ENCODE results near the gene HTR6.

HTR6 gene

DNA sequence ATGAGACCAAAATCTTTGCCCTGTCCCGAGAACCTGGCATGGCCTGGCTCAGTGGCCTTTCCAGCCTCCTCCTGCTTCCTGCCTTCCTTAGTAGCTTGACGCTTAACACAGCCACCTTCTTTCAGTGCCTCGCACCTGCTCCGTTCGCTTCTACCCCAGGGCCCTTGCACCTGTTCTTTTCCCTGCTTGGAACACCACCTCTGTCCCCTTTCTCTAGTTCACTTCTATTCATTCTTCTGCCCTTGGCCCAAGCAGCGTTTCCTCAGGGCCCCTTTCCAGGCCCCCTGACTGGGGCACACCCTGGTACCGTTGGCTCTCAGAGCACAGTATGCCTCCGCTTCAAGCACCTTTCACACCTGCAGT, 9.0 kb upstream of the HTR6 start:
- in situ Hi-C loops (cut with MboI; ENCODE audit: low sequenced_read_pairs), result loop anchor here (25.0 kb wide), 1 partner anchor 768 kb away; no protein-coding TSS in a partner anchor

DNA sequence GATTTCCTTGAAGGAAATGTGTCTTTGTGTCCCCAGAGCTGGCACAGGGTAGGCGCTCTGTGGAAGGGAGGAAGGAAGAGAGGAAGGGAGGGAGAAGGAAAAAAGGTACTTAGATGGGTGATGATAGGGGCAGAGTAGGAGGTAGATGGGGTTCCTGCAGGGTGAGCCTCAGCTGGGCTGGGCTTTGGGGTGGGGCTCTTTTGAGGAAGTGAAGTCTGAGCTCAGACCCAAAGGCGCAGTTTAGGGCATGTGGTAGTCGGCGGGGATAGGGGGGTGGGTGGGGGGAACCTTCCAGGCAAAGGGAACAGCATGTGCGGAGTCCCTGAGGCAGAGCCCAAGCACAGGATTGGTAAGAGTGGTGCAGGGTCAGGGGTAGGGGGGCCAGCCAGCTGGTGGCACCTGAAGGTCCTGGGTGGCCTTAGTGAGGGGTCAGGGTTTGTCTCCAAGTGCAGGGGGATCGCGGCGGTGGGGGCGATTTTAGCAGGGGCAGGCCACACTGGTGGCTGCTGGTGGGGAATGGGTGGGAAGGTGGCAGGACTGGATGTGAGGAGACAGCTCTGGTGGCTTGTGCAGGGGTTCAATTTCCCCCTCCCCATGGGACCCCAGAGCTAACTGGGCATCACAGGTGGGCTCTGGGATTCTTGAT, 8.4 kb upstream of the HTR6 start:
- in situ Hi-C loops (cut with MboI; ENCODE audit: low sequenced_read_pairs), result loop anchor here (25.0 kb wide), 1 partner anchor 769 kb away; no protein-coding TSS in a partner anchor

DNA sequence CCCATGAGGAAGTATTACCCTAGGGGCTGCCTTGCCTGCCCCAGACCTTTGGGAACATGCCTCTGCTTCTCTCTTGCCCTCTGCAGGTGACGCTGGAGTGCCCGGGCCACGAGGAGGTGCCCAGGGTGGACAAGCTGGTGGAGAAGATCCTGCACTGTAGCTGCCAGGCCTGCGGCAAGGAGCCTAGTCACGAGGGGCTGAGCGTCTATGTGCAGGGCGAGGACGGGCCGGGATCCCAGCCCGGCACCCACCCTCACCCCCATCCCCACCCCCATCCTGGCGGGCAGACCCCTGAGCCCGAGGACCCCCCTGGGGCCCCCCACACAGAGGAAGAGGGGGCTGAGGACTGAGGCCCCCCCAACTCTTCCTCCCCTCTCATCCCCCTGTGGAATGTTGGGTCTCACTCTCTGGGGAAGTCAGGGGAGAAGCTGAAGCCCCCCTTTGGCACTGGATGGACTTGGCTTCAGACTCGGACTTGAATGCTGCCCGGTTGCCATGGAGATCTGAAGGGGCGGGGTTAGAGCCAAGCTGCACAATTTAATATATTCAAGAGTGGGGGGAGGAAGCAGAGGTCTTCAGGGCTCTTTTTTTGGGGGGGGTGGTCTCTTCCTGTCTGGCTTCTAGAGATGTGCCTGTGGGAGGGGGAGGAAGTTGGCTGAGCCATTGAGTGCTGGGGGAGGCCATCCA, 7.8 kb upstream of the HTR6 start:
- in situ Hi-C loops (cut with MboI; ENCODE audit: low sequenced_read_pairs), result loop anchor here (25.0 kb wide), 1 partner anchor 770 kb away; no protein-coding TSS in a partner anchor

GRCh38 chr1:19657511-19657910, 7.2 kb upstream of the HTR6 start:
- in situ Hi-C loops (cut with MboI; ENCODE audit: low sequenced_read_pairs), result loop anchor here (25.0 kb wide), 1 partner anchor 770 kb away; no protein-coding TSS in a partner anchor

DNA sequence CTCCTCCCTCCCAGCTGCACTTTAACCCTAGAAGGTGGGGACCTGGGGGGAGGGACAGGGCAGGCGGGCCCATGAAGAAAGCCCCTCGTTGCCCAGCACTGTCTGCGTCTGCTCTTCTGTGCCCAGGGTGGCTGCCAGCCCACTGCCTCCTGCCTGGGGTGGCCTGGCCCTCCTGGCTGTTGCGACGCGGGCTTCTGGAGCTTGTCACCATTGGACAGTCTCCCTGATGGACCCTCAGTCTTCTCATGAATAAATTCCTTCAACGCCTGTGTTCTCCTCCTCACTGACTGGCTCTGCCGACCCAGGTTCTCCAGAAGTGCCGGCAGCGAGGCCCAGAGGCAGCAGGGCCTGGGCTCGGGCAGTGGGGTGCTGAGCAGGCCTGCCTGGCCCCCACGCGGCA, 6.5 kb upstream of the HTR6 start:
- in situ Hi-C loops (cut with MboI; ENCODE audit: low sequenced_read_pairs), result loop anchor here (25.0 kb wide), 1 partner anchor 771 kb away; no protein-coding TSS in a partner anchor

DNA sequence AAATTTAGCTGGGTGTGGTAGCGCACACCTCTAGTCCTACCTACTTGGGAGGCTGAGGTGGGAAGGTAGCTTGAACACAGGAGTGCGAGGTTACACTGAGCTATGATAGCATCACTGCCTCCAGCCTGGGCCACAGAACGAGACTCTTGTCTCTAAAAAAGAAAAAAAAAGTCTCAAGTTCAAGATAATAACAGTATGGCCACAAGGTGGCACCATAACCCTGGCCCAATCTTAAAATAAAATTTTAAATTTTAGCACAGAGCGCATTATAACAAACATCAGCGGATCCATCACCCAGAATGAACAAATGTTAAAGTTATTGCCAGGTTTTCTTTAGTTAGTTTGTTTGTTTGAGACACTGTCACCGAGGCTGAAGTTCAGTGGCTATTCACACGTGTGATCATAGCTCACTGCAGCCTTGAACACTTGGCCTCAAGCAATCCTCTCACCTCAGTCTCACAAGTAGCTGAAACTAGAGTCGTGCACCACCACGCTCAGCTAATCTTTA, 2.9 kb upstream of the HTR6 start:
- in situ Hi-C loops (cut with MboI; ENCODE audit: low sequenced_read_pairs), result loop anchor here (25.0 kb wide), 1 partner anchor 774 kb away; no protein-coding TSS in a partner anchor

DNA sequence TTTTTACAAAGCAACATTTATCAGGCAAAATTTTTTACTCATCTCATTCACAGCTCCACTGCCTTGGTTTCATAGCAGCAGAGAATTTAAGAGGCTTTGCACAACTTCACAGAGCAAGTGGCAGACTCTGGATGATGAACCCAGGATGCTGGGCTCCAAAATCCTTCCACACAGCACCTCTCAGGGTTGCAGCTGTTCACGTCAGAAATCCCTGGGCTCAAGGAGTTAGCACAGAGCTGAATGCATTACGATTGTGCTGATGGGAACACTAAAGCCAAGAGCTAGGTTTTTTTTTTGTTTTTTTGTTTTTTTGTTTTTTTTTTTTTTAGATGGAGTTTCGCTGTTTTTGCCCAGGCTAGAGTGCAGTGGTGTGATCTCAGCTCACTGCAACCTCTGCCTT, 2.4 kb upstream of the HTR6 start:
- in situ Hi-C loops (cut with MboI; ENCODE audit: low sequenced_read_pairs), result loop anchor here (25.0 kb wide), 1 partner anchor 775 kb away; no protein-coding TSS in a partner anchor

DNA sequence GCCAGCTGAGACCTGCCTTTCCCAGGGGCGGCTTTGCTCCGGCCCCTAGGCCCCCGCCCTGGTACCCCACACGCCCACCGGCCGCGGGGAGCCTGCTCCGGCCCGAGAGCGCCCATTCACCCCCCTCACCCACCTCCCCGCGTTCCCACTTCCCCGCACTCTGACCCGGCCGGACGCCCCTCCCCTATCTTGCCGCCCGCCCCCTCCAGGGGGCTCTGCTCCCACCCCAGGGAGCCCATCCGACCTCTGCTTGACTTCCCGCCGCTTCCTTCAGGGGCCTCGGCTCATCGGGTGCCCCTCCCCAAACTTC, 466 bp downstream of the HTR6 start:
- in situ Hi-C loops (cut with MboI; ENCODE audit: low sequenced_read_pairs), result loop anchor here (25.0 kb wide), 1 partner anchor 778 kb away; no protein-coding TSS in a partner anchor

GRCh38 chr1:19665496-19666465, 1.1 kb downstream of the HTR6 start:
- in situ Hi-C loops (cut with MboI; ENCODE audit: low sequenced_read_pairs), result loop anchor here (25.0 kb wide), 1 partner anchor 778 kb away; no protein-coding TSS in a partner anchor

DNA sequence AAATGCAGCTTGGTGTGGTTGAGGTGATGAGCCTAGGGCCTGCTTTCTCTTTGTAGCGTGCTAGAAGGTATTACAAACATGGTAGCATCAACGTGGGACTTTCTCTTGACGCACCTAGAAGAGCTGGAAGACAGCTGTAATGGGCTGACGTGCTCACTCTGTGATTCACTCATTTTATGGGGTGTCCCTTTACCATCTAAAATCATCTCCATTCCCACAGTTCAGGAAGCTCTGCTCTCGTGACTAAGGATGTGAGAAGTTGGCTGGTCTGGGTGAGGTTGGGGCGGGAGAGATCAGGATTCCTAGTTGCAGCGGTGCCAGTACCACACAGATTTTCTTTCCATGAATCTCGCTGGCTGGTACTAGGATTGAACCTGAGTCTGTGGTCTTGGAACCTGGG, 4.2 kb downstream of the HTR6 start:
- in situ Hi-C loops (cut with MboI; ENCODE audit: low sequenced_read_pairs), result loop anchor here (25.0 kb wide), 1 partner anchor 782 kb away; no protein-coding TSS in a partner anchor

DNA sequence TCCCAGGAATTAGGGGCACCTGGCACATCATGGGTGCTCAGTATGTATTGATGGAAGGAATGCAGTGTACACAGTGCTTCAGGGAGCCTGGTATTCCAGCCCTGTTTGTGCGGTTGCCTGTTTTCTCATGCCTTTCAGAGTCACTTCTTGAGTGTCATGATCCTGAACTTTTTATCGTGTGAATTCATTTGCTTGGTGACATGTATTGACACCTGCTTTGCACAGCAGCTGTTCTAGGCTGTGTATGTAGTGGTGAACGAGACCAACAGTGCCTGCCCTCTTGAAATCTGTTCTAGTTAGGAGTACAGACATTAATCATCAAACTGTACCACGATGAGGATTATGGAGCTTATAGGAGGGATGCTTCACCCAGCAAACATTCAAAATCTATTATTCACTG, 6.1 kb downstream of the HTR6 start:
- in situ Hi-C loops (cut with MboI; ENCODE audit: low sequenced_read_pairs), result loop anchor here (25.0 kb wide), 1 partner anchor 783 kb away; no protein-coding TSS in a partner anchor

GRCh38 chr1:19672237-19672636, 7.6 kb downstream of the HTR6 start:
- in situ Hi-C loops (cut with MboI; ENCODE audit: low sequenced_read_pairs), result loop anchor here (25.0 kb wide), 1 partner anchor 785 kb away; no protein-coding TSS in a partner anchor

DNA sequence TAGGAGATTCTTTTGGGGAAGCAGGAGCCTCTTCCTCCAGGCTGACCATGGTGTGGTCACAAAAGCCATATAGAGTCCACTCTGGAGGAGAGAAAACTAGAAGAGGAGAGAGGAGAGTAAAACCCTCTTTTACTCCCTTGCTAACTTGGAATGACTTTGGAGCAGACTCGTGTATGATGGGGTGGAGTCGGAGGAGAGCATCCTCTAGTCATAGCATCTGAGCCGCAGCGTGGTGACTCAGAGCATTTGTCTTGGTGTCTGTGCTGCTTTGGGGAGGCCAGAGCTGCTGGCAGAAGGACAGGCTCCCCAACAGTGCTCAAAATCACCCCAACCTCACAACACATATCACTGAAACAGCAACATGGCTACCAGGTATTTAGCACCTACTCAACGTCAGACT, 11.1 kb downstream of the HTR6 start:
- in situ Hi-C loops (cut with MboI; ENCODE audit: low sequenced_read_pairs), result no loop called here

- in situ Hi-C loops (cut with MboI; ENCODE audit: low sequenced_read_pairs), result no loop called here
Observed at GRCh38 chr1:19676438-19676922, 11.8 kb downstream of the HTR6 start.

GRCh38 chr1:19678493-19678892, 13.8 kb downstream of the HTR6 start:
- in situ Hi-C loops (cut with MboI; ENCODE audit: low sequenced_read_pairs), result no loop called here

DNA sequence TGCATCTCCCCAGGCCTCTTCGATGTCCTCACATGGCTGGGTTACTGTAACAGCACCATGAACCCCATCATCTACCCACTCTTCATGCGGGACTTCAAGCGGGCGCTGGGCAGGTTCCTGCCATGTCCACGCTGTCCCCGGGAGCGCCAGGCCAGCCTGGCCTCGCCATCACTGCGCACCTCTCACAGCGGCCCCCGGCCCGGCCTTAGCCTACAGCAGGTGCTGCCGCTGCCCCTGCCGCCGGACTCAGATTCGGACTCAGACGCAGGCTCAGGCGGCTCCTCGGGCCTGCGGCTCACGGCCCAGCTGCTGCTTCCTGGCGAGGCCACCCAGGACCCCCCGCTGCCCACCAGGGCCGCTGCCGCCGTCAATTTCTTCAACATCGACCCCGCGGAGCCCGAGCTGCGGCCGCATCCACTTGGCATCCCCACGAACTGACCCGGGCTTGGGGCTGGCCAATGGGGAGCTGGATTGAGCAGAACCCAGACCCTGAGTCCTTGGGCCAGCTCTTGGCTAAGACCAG, 14.3 kb downstream of the HTR6 start:
- in situ Hi-C loops (cut with MboI; ENCODE audit: low sequenced_read_pairs), result no loop called here

DNA sequence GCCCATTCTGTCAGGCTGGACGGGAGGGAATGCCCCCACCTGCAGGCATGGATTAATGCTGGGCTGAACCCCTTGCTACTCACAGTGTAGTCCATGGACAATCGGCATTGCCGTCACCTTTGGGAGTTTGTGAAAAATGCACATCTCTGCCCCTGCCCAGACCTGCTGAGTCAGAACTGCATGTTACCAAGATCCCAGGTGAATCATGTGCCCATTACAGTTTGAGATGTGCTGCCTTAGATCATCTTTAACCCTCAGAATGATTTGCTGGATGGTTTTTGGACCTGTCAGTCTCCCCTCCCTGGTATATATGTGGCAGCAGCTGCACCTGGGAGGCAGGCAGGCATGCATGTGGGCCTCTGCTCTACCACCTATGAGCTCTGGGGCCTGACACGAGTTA, 15.0 kb downstream of the HTR6 start:
- in situ Hi-C loops (cut with MboI; ENCODE audit: low sequenced_read_pairs), result no loop called here

DNA sequence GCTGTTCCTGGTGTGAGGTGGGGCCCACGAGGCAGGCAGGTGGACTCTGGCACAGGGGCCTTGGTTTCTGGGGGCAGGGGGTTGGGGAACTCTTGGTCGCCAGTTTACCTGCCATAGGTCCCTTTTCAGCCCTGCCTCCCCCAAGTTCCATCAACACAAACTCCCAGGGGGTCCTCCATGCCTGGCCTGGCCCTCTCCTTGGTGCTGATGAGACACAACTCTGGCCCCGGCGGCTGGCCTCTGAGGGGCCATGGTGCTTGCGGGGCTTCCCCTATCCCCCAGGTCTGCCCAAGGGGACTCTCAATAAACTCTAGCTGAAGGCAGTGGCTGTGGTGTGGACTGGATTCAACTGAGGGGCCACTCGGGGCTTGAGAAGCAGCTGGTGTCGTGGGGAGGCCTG, 16.0 kb downstream of the HTR6 start:
- in situ Hi-C loops (cut with MboI; ENCODE audit: low sequenced_read_pairs), result no loop called here

- in situ Hi-C loops (cut with MboI; ENCODE audit: low sequenced_read_pairs), result no loop called here
Observed at GRCh38 chr1:19682257-19682656, 17.6 kb downstream of the HTR6 start.

GRCh38 chr1:19682901-19683300, 18.2 kb downstream of the HTR6 start:
- in situ Hi-C loops (cut with MboI; ENCODE audit: low sequenced_read_pairs), result no loop called here
